CD4-positive, alpha-beta memory T cell (primary cell): ENCODE measurements around the gene GMNN. TPM values are rescaled to one million over a fixed set of nuclear protein-coding genes. Genes with fewer than 3 reads are reported as not detected.

Experiments
- CTCF ChIA-PET: fragments of 350-600 bp; sonication (Branson Sonifier 250); formaldehyde crosslinking; loops from one replicate; lab custom pipeline; 2021; ENCODE audit warnings: inconsistent platforms; ENCODE audit not compliant: partially characterized antibody; lab: Charles Lee
- POLR2A ChIA-PET: fragments of 350-600 bp; sonication (Branson Sonifier 250); formaldehyde crosslinking; loops from one replicate; lab custom pipeline; 2021; ENCODE audit not compliant: partially characterized antibody; lab: Charles Lee
- DNase-seq, 5 donors: peaks; one replicate each; pipeline versions ENCODE4 v3.0.0 to v3.0.0-alpha.2; 2020 to 2022; ENCODE audit warnings: mixed read lengths in 1 of 5
- H3K27ac ChIP-seq: one replicate; pipeline ENCODE4 v1.7.0; 2013; ENCODE audit warnings: low read depth, low read length
- H3K27me3 ChIP-seq: 2 replicates; pipeline ENCODE4 v1.7.0; 2013; ENCODE audit warnings: mild to moderate bottlenecking, low read length, moderate library complexity; ENCODE audit not compliant: insufficient read depth
- H3K36me3 ChIP-seq: 2 replicates; pipeline ENCODE4 v1.7.0; 2013; ENCODE audit warnings: mild to moderate bottlenecking, low read length, moderate library complexity; ENCODE audit not compliant: insufficient read depth
- H3K4me1 ChIP-seq: 2 replicates; pipeline ENCODE4 v1.7.0; 2013; ENCODE audit warnings: mild to moderate bottlenecking, low read length, moderate library complexity; ENCODE audit not compliant: insufficient read depth
- H3K4me3 ChIP-seq, 2 donors: one replicate each; pipeline ENCODE4 v1.7.0; 2013; ENCODE audit warnings: low read length in 2 of 2, mild to moderate bottlenecking in 1 of 2
- H3K9me3 ChIP-seq, 2 donors: one replicate each; pipeline ENCODE4 v1.7.0; 2013; ENCODE audit warnings: low read length in 2 of 2, control low read depth in 1 of 2; ENCODE audit not compliant: control insufficient read depth in 1 of 2
- H3K27ac Mint-ChIP-seq, 7 donors: one replicate each; pipeline ENCODE4 v1.8.0; 2020 to 2021; ENCODE audit warnings: mixed read lengths in 7 of 7, mild to moderate bottlenecking in 6 of 7, inconsistent platforms in 3 of 7, moderate library complexity in 3 of 7
- H3K27me3 Mint-ChIP-seq, 2 donors: one replicate each; pipeline ENCODE4 v1.8.0; 2020 to 2021; ENCODE audit warnings: mixed read lengths in 2 of 2
- H3K36me3 Mint-ChIP-seq, 2 donors: one replicate each; pipeline ENCODE4 v1.8.0; 2020 to 2021; ENCODE audit warnings: mixed read lengths in 2 of 2, inconsistent platforms in 1 of 2, mild to moderate bottlenecking in 1 of 2
- H3K4me1 Mint-ChIP-seq, 4 donors: one replicate each; pipeline ENCODE4 v1.8.0; 2020 to 2021; ENCODE audit warnings: mixed read lengths in 4 of 4, mild to moderate bottlenecking in 1 of 4
- H3K4me3 Mint-ChIP-seq, 8 donors: one replicate each; pipeline ENCODE4 v1.8.0; 2020 to 2021; ENCODE audit warnings: mixed read lengths in 8 of 8, mild to moderate bottlenecking in 7 of 8, moderate library complexity in 6 of 8, inconsistent platforms in 3 of 8
- H3K9me3 Mint-ChIP-seq, 8 donors: one replicate each; pipeline ENCODE4 v1.8.0; 2020 to 2021; ENCODE audit warnings: mixed read lengths in 8 of 8, mild to moderate bottlenecking in 5 of 8, inconsistent platforms in 3 of 8, moderate library complexity in 1 of 8
- intact Hi-C: fragments of 100-400 bp; cut with micrococcal nuclease; formaldehyde crosslinking; loops from one replicate; pipeline ENCODE4 v1.15.1; 2023
- polyA plus RNA-seq, 2 donors: library from polyadenylated mRNA; unstranded; fragments of 300-500 nt; fragmentation: Illumina TruSeq; gene quantifications; one replicate each; pipeline ENCODE4 v1.2.3, GENCODE V29; 2021
- total RNA-seq, 2 experiments: library from RNA; stranded (reverse); gene quantifications; one replicate each; pipeline ENCODE4 v1.2.3, GENCODE V29; 2021

The GMNN gene
- total and polyA plus RNA-seq, 4 experiments from 2014 or later, result 3.4 to 6.7 (median 4.9) TPM

DNA sequence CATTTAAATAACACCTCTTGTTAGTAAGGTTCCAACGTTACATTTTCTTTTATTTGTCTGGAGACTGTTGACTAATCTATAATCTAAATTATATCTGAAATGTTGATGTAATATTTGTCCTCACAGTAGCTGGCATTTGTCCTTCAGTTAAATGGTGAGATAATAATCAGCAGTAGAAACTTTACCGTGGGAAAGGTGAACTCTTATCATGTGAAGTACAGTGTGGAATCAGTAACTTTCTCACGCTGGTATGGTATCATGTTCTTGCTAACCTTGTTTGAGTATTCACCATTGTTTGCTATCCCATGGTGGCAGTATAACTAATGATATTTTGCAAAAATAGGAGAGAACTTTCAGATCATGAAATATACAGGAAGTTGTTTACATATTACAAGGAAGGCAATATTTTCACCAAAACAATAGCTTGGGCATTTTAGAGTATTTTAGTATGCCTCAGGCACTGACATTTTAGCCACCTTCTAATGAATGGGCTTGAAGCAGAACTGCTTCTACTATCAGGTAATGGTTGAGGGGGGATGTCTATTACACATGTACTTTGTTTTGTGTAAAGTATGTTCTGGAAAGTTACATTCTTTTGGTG lies 4.8 kb downstream of the GMNN start:
- ChIA-PET POLR2A (no interaction called here), CTCF (no interaction called here)
- Mint-ChIP-seq H3K36me3 (peaks cover 12 to 21% of the 10 kb centered on the region in 2 donors), H3K4me1 (peaks cover 16 to 34% (median 21%) of the 10 kb centered on the region in 4 donors), H3K27ac (peak overlapping the region in 3 of 7 donors; percentile 6 to 31 (median 9)), H3K9me3 (no peaks in the 10 kb centered on the region), H3K27me3 (no peaks in the 10 kb centered on the region), H3K4me3 (no peak overlapping the region)
- Histone ChIP-seq H3K9me3 (no peaks in the 10 kb centered on the region), H3K36me3 (no peaks in the 10 kb centered on the region), H3K27ac (peak overlapping the region; percentile 5), H3K4me1 (peaks cover 27% of the 10 kb centered on the region), H3K27me3 (no peaks in the 10 kb centered on the region), H3K4me3 (no peak overlapping the region)
- no peak for DNase-seq
- intact Hi-C loops, result no loop called here

DNA sequence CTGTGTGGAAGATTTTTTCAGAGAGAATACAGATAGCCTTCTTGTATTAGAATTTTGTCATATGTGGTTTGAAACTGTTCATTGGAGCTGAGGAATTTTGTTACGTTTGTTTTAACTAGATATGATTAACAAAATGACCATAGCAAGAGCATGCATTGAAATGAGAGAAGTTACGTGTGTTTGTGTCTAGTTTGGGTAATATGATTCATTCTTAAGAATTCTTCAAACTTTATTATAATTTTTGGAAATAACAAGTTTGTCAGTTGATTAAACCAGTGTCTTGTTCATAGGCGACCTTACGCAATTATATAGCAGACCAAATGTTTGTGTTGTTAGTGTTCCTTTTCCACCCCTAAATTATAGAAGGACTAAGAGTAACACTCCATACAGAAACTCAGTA lies 5.5 kb downstream of the GMNN start:
- H3K4me1 Mint-ChIP-seq, result peaks cover 16 to 29% (median 21%) of the 10 kb centered on the region in 4 donors
- no peak overlapping the region for H3K27ac ChIP-seq
- no peaks in the 10 kb centered on the region for H3K9me3 Mint-ChIP-seq
- H3K36me3 ChIP-seq, result no peaks in the 10 kb centered on the region
- H3K27me3 ChIP-seq, result no peaks in the 10 kb centered on the region
- CTCF ChIA-PET, result interaction anchor here (1.5 kb wide), 1 partner anchor 247 kb away, joined by 4 read pairs; no protein-coding TSS in a partner anchor
- DNase-seq, result no peak
- H3K27ac Mint-ChIP-seq, result peak overlapping the region in 1 of 7 donors; percentile 9
- intact Hi-C loops, result no loop called here
- no peaks in the 10 kb centered on the region for H3K27me3 Mint-ChIP-seq
- no peaks in the 10 kb centered on the region for H3K9me3 ChIP-seq
- no peak overlapping the region for H3K4me3 Mint-ChIP-seq
- peaks cover 12 to 14% of the 10 kb centered on the region in 2 donors for H3K36me3 Mint-ChIP-seq
- no peak overlapping the region for H3K4me3 ChIP-seq
- peaks cover 27% of the 10 kb centered on the region for H3K4me1 ChIP-seq
- POLR2A ChIA-PET, result no interaction called here

DNA sequence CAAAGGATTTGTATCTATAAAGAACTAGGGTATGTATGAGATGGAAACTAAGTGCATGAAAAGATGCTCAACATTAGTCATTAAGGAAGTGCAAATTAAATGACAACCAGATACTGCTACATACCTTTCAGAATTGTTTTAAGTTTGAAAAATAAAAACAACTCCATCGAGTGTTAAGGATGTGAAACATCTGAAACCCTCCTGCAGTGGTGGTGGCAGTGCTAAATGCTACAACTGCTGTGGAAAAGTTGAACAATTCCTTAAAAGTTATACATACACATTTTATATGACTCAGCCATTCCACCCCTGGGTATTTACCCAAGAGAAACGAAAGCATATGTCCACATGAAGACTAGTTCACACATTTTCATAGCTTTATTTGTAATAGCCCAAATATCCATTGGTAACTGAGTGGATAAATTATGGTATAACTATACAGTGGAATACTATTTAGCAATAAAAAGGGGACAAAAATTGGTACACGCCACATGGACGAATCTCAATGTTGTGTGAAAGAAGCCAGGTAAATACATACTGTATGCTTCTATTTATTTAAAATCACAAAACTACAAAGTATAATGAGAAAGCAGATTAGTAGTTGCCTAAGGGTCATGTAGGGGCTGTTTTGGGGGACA lies 13.4 kb downstream of the GMNN start:
- ChIA-PET POLR2A (no interaction called here), CTCF (no interaction called here)
- H3K36me3 Mint-ChIP-seq, result peaks cover 15 to 16% of the 10 kb centered on the region in 2 donors

DNA sequence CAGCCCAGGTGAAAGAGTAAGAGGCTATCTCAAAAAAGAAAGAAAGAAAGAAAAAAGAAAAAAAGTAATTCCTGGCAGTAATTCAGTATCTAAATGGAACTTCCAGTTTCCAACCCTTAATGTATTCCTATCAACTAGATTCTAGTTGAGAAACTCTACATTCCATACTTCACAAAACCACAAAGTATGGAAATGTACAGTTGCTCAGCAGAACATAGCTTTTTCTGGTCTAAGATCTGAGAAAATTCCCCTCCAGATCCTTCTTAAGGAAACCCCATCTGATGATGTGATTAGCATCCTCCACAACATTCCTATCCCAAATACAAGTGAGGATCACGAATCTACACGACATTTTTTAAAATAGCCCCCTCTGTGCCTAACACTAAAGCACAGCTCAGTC lies 20.4 kb downstream of the GMNN start:
- peaks cover 1 to 12% (median 7%) of the 10 kb centered on the region in 4 donors for H3K4me1 Mint-ChIP-seq
- Histone ChIP-seq H3K4me1 (no peaks in the 10 kb centered on the region), H3K4me3 (no peak overlapping the region), H3K27ac (no peak overlapping the region), H3K36me3 (no peaks in the 10 kb centered on the region), H3K27me3 (no peaks in the 10 kb centered on the region), H3K9me3 (no peaks in the 10 kb centered on the region)
- no peaks in the 10 kb centered on the region for H3K27me3 Mint-ChIP-seq
- ChIA-PET CTCF (no interaction called here), POLR2A (interaction anchor here (0.7 kb wide), 1 partner anchor 39 kb away, joined by 3 read pairs; no protein-coding TSS in a partner anchor)
- no peak for DNase-seq
- peaks cover 0 to 2% of the 10 kb centered on the region in 2 donors for H3K36me3 Mint-ChIP-seq
- H3K4me3 Mint-ChIP-seq, result no peak overlapping the region
- peak overlapping the region in 1 of 7 donors; percentile 31 for H3K27ac Mint-ChIP-seq
- intact Hi-C loops, result no loop called here
- H3K9me3 Mint-ChIP-seq, result peaks cover 0 to 4% (median 0%) of the 10 kb centered on the region in 8 donors

More for the DNA sequence above, 13.4 kb downstream of the GMNN start:
- H3K4me1 Mint-ChIP-seq, result no peaks in the 10 kb centered on the region
- no peaks in the 10 kb centered on the region for H3K36me3 ChIP-seq
- no peaks in the 10 kb centered on the region for H3K4me1 ChIP-seq
- DNase-seq, result no peak
- H3K9me3 ChIP-seq, result no peaks in the 10 kb centered on the region
- no peaks in the 10 kb centered on the region for H3K9me3 Mint-ChIP-seq
- H3K27me3 Mint-ChIP-seq, result no peaks in the 10 kb centered on the region
- H3K27ac Mint-ChIP-seq, result no peak overlapping the region
- intact Hi-C loops, result no loop called here
- H3K4me3 Mint-ChIP-seq, result no peak overlapping the region
- H3K4me3 ChIP-seq, result no peak overlapping the region
- H3K27ac ChIP-seq, result no peak overlapping the region
- H3K27me3 ChIP-seq, result no peaks in the 10 kb centered on the region

DNA sequence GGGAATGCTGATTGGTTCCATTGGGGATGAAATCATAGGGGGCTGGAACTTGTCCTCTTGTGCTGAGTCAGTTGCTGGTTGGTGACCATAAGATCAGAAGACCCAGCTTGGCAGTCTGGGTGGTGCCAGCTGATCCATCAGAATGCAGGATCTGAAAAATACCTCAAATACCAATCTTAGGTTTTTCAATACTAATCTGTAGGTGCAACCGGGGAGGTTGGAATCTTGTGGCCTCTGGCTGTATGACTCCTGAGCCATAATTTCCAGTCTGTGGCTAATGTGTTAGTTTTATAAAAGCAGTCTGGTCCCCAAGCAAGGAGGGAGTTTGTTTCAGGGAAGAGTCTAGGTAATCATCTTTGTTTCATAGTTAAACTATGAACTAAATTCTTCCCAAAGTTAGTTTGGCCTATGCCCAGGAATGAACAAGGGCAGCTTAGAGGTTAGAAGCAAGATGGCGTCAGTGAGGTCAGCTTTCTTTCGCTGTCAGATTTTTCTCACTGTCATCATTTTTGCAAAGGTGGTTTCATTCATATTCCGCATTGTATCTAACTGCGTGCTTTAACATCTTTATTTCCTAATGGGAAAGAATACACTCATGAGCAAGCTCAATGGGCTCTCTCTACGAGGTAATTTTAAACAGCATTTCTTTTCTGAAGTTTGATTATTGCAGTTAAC lies 22.0 kb downstream of the GMNN start:
- Histone ChIP-seq H3K36me3 (no peaks in the 10 kb centered on the region), H3K4me3 (no peak overlapping the region), H3K4me1 (no peaks in the 10 kb centered on the region), H3K9me3 (no peaks in the 10 kb centered on the region), H3K27ac (no peak overlapping the region), H3K27me3 (no peaks in the 10 kb centered on the region)
- peak overlapping the region in 2 of 7 donors; percentile 71 to 75 for H3K27ac Mint-ChIP-seq
- H3K9me3 Mint-ChIP-seq, result peaks cover 0 to 4% (median 0%) of the 10 kb centered on the region in 8 donors
- ChIA-PET CTCF (interaction anchor here (1.6 kb wide), 1 partner anchor 216 kb away, joined by 4 read pairs; no protein-coding TSS in a partner anchor), POLR2A (interaction anchor here (0.8 kb wide), 1 partner anchor 165 kb away, joined by 3 read pairs; no protein-coding TSS in a partner anchor)
- no peaks in the 10 kb centered on the region for H3K27me3 Mint-ChIP-seq
- no peak overlapping the region for H3K4me3 Mint-ChIP-seq
- peaks cover 3 to 16% (median 8%) of the 10 kb centered on the region in 4 donors for H3K4me1 Mint-ChIP-seq
- H3K36me3 Mint-ChIP-seq, result peaks cover 3 to 9% of the 10 kb centered on the region in 2 donors
- no peak for DNase-seq
- intact Hi-C loops, result no loop called here

DNA sequence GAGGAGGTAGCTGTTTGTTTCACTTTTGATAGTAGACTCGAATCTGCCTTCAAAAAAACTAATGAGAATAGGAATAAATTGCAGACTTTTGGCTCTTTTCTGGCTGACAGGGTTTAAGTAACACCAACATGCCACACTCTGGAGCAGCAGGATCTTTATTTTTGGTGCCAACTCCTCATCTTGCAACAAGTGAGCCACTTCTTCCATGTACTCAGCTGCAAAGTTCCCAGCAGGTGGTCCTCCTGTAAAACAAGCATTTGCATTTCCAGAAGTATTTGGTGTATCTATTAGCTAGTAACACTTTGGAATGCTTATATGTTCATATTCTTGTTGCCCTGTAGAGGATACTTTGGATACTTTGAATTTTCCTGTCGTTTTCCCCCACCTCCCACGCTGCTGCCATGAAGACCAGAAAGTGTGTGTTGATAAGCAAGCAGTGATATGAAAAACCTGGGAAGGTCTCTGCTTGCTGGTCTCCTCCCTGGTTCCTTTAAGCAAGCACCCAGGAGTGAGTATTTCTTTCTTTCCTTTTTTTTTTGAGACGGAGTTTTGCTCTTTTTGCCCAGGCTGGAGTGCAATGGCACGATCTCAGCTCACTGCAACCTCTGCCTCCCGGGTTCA lies 23.0 kb downstream of the GMNN start:
- intact Hi-C loops, result no loop called here
- Mint-ChIP-seq H3K27me3 (no peaks in the 10 kb centered on the region), H3K36me3 (peaks cover 3 to 14% of the 10 kb centered on the region in 2 donors), H3K9me3 (peaks cover 0 to 4% (median 0%) of the 10 kb centered on the region in 8 donors), H3K4me3 (no peak overlapping the region), H3K4me1 (peaks cover 3 to 16% (median 8%) of the 10 kb centered on the region in 4 donors), H3K27ac (peak overlapping the region in 3 of 7 donors; percentile 24 to 69 (median 43))
- H3K4me1 ChIP-seq, result no peaks in the 10 kb centered on the region
- CTCF ChIA-PET, result interaction anchor here (1.1 to 1.6 kb wide), 3 partner anchors 58 to 220 kb away, joined by 3 to 4 read pairs (median 3); no protein-coding TSS in a partner anchor
- POLR2A ChIA-PET, result interaction anchor here (1.1 kb wide), 1 partner anchor 220 kb away, joined by 3 read pairs; no protein-coding TSS in a partner anchor
- no peak for DNase-seq
- H3K27me3 ChIP-seq, result no peaks in the 10 kb centered on the region
- H3K4me3 ChIP-seq, result no peak overlapping the region
- peaks cover 4% of the 10 kb centered on the region for H3K36me3 ChIP-seq
- H3K9me3 ChIP-seq, result no peaks in the 10 kb centered on the region
- H3K27ac ChIP-seq, result no peak overlapping the region
